H1 (cell line): ENCODE measurements around the gene USP37. TPM values are rescaled to one million over a fixed set of nuclear protein-coding genes. Genes with fewer than 3 reads are reported as not detected.

Experiments used
- CTCF ChIA-PET: fragments of 300-600 bp; sonication (Branson Sonifier 250); formaldehyde crosslinking; loops from one replicate; lab custom pipeline; 2021; ENCODE audit not compliant: partially characterized antibody; lab: Charles Lee
- POLR2A ChIA-PET: fragments of 300-600 bp; sonication (Branson Sonifier 250); formaldehyde crosslinking; loops from one replicate; lab custom pipeline; 2021; ENCODE audit warnings: inconsistent platforms; ENCODE audit not compliant: partially characterized antibody; lab: Charles Lee
- DNase-seq, 2 experiments: peaks; one replicate each; pipeline versions ENCODE4 v3.0.0 to v3.0.0-alpha.2; 2010 to 2022; ENCODE audit warnings: low spot score in 2 of 2, low read depth in 1 of 2, mixed read lengths in 1 of 2
- FAIRE-seq: peaks from 2 replicates; lab custom pipeline; 2011; peaks lifted over from hg19 to GRCh38; lab: Jason Lieb, UNC
- H2AFZ ChIP-seq: 2 replicates; pipeline ENCODE4 v1.8.1; 2012; ENCODE audit warnings: low read length, inconsistent platforms
- H2AK5ac ChIP-seq: 2 replicates; pipeline ENCODE4 v1.6.1; 2013; ENCODE audit warnings: low read depth, low read length
- H2BK120ac ChIP-seq: replicated peaks from 2 replicates; pipeline ENCODE3; 2013; ENCODE audit warnings: low read depth, low read length, inconsistent platforms
- H2BK12ac ChIP-seq: 2 replicates; pipeline ENCODE4 v1.6.1; 2013; ENCODE audit warnings: low read depth, low read length
- H2BK15ac ChIP-seq: 2 replicates; pipeline ENCODE4 v1.6.1; 2013; ENCODE audit warnings: low read length
- H2BK20ac ChIP-seq: 2 replicates; pipeline ENCODE4 v1.6.1; 2013; ENCODE audit warnings: low read length
- H2BK5ac ChIP-seq: 2 replicates; pipeline ENCODE4 v1.6.1; 2013; ENCODE audit warnings: low read depth, low read length
- H3K14ac ChIP-seq: 2 replicates; pipeline ENCODE4 v1.6.1; 2013; ENCODE audit warnings: inconsistent platforms; ENCODE audit not compliant: insufficient read length
- H3K18ac ChIP-seq: 2 replicates; pipeline ENCODE4 v1.6.1; 2013; ENCODE audit warnings: low read length; ENCODE audit errors: extremely low read depth
- H3K23ac ChIP-seq: 2 replicates; pipeline ENCODE4 v1.6.1; 2013; ENCODE audit warnings: inconsistent platforms; ENCODE audit not compliant: insufficient read length
- H3K23me2 ChIP-seq: 2 replicates; pipeline ENCODE4 v1.6.1; 2013; ENCODE audit warnings: low read depth, low read length
- H3K27ac ChIP-seq: 2 replicates; pipeline ENCODE4 v1.6.1; 2011; ENCODE audit warnings: low read depth, low read length, inconsistent platforms
- H3K27me3 ChIP-seq, 4 experiments: replicated peaks in 1 of 4; 1 replicate in 1 of 4; 2 replicates in 3 of 4; pipeline versions ENCODE4 v1.6.1 to v1.8.1; 2011 to 2013; ENCODE audit warnings: low read length in 3 of 4, mild to moderate bottlenecking in 3 of 4, inconsistent platforms in 2 of 4, mixed read lengths in 2 of 4, moderate library complexity in 1 of 4; ENCODE audit not compliant: control insufficient read depth in 3 of 4, insufficient read depth in 3 of 4; ENCODE audit errors: extremely low read depth in 1 of 4
- H3K36me3 ChIP-seq, 4 experiments: 2 replicates each; pipeline versions ENCODE4 v1.6.1 to v1.8.1; 2011 to 2013; ENCODE audit warnings: mild to moderate bottlenecking in 4 of 4, low read length in 3 of 4, moderate library complexity in 2 of 4, control low read depth in 1 of 4, inconsistent platforms in 1 of 4; ENCODE audit not compliant: insufficient read depth in 4 of 4, control insufficient read depth in 2 of 4
- H3K4ac ChIP-seq: replicated peaks from 2 replicates; pipeline ENCODE3; 2013; ENCODE audit warnings: low read length, low read depth, mixed read lengths, inconsistent platforms; ENCODE audit not compliant: insufficient read length
- H3K4me1 ChIP-seq, 4 experiments: replicated peaks in 1 of 4; 1 replicate in 1 of 4; 2 replicates in 3 of 4; pipeline versions ENCODE4 v1.6.1 to v1.8.1; 2011 to 2013; ENCODE audit warnings: low read length in 3 of 4, inconsistent platforms in 2 of 4, mixed read lengths in 1 of 4; ENCODE audit not compliant: insufficient read depth in 4 of 4, control insufficient read depth in 3 of 4
- H3K4me2 ChIP-seq, 2 experiments: 2 replicates each; pipeline versions ENCODE4 v1.6.1 to v1.8.1; 2011 to 2013; ENCODE audit warnings: low read depth in 2 of 2, low read length in 2 of 2, control low read depth in 1 of 2, inconsistent platforms in 1 of 2, mild to moderate bottlenecking in 1 of 2; ENCODE audit not compliant: insufficient read depth in 1 of 2
- H3K4me3 ChIP-seq, 4 experiments: fragments of 200-600, 300-600 bp in 1 of 4; sonication (generic), shearing (Covaris generic), sonication (Bioruptor Twin) in 1 of 4; 2 replicates each; pipeline versions ENCODE4 v1.5.1 to v1.8.1; 2011 to 2016; ENCODE audit warnings: low read length in 4 of 4, low read depth in 3 of 4, control low read depth in 2 of 4, inconsistent platforms in 2 of 4, mild to moderate bottlenecking in 2 of 4, mixed read lengths in 1 of 4, moderate library complexity in 1 of 4; ENCODE audit not compliant: insufficient read depth in 2 of 4; ENCODE audit errors: extremely low read depth in 1 of 4
- H3K56ac ChIP-seq: replicated peaks from 2 replicates; pipeline ENCODE3; 2013; ENCODE audit warnings: low read depth, mild to moderate bottlenecking, mixed read lengths, low read length, inconsistent platforms; ENCODE audit not compliant: insufficient read length
- H3K79me1 ChIP-seq: 2 replicates; pipeline ENCODE4 v1.6.1; 2013; ENCODE audit warnings: low read depth, low read length, control low read depth
- H3K79me2 ChIP-seq, 2 experiments: 2 replicates each; pipeline versions ENCODE4 v1.6.1 to v1.8.1; 2012 to 2013; ENCODE audit warnings: low read length in 2 of 2, mild to moderate bottlenecking in 2 of 2, inconsistent platforms in 1 of 2; ENCODE audit not compliant: insufficient read depth in 2 of 2, control insufficient read depth in 1 of 2
- H3K9ac ChIP-seq, 4 experiments: replicated peaks in 1 of 4; 1 replicate in 1 of 4; 2 replicates in 3 of 4; pipeline versions ENCODE4 v1.6.1 to v1.8.1; 2011 to 2013; ENCODE audit warnings: low read depth in 3 of 4, low read length in 3 of 4, control low read depth in 2 of 4, mild to moderate bottlenecking in 2 of 4, moderate library complexity in 2 of 4, inconsistent platforms in 1 of 4; ENCODE audit errors: extremely low read depth in 1 of 4
- H3K9me3 ChIP-seq, 2 experiments: 2 replicates each; pipeline versions ENCODE4 v1.6.1 to v1.8.1; 2012 to 2013; ENCODE audit warnings: mild to moderate bottlenecking in 2 of 2, moderate library complexity in 2 of 2, control low read depth in 1 of 2, inconsistent platforms in 1 of 2, low read depth in 1 of 2, low read length in 1 of 2, mixed read lengths in 1 of 2; ENCODE audit not compliant: insufficient read depth in 2 of 2
- H4K20me1 ChIP-seq, 2 experiments: replicated peaks in 1 of 2; 2 replicates each; pipeline versions ENCODE3 to v1.8.1; 2011 to 2013; ENCODE audit warnings: inconsistent platforms in 2 of 2, low read length in 2 of 2, mild to moderate bottlenecking in 1 of 2; ENCODE audit not compliant: insufficient read depth in 2 of 2, control insufficient read depth in 1 of 2
- H4K5ac ChIP-seq: 2 replicates; pipeline ENCODE4 v1.6.1; 2013; ENCODE audit warnings: low read length, low read depth, mixed read lengths, inconsistent platforms; ENCODE audit not compliant: insufficient read length
- H4K8ac ChIP-seq: 2 replicates; pipeline ENCODE4 v1.8.0; 2013; ENCODE audit warnings: mild to moderate bottlenecking, moderate library complexity, low read length, inconsistent platforms; ENCODE audit not compliant: insufficient read depth; ENCODE audit errors: extremely low read depth
- H4K91ac ChIP-seq: replicated peaks from 2 replicates; pipeline ENCODE3; 2013; ENCODE audit warnings: low read length, mixed read lengths, inconsistent platforms; ENCODE audit not compliant: insufficient read length
- ASH2L ChIP-seq: fragments of 200-600, 300-600 bp; sonication (generic); IDR thresholded peaks from one replicate; pipeline ENCODE4 v1.7.1; 2017; ENCODE audit warnings: low read length
- BCL11A ChIP-seq, 2 experiments: IDR thresholded peaks; one replicate each; pipeline ENCODE4 v1.6.1; 2011; ENCODE audit warnings: low read depth in 2 of 2, low read length in 2 of 2, mild to moderate bottlenecking in 2 of 2
- CBX5 ChIP-seq: fragments of 300-800, 300-1000 bp; sonication (generic); IDR thresholded peaks from 2 replicates; pipeline ENCODE4 v1.7.1; 2016; ENCODE audit warnings: antibody characterized with exemption, low read length, low read depth
- CEBPB ChIP-seq: IDR thresholded peaks from 2 replicates; pipeline ENCODE4 v1.6.1; 2012; ENCODE audit warnings: low read depth, low read length
- EZH2 ChIP-seq: fragments of 200-600 bp; sonication (generic); IDR thresholded peaks from 2 replicates; pipeline ENCODE4 v1.7.1; 2012; ENCODE audit warnings: low read depth, mild to moderate bottlenecking, moderate library complexity, low read length, inconsistent platforms; ENCODE audit not compliant: severe bottlenecking
- NRF1 ChIP-seq: IDR thresholded peaks from 2 replicates; pipeline ENCODE4 v1.6.1; 2011; ENCODE audit warnings: mild to moderate bottlenecking, low read depth, low read length, improper control_type of control experiment
- SP4 ChIP-seq: IDR thresholded peaks from 2 replicates; pipeline ENCODE4 v1.6.1; 2012; ENCODE audit warnings: low read length, inconsistent platforms
- ZNF274 ChIP-seq: IDR thresholded peaks from 2 replicates; pipeline ENCODE4 v1.7.0; 2012; ENCODE audit warnings: low read length, borderline replicate concordance; ENCODE audit errors: extremely low read depth
- whole genome bisulfite sequencing, 2 experiments: shearing (Covaris generic) in 1 of 2; methylation state at CpG; one replicate each; pipeline versions ENCODE4 v1.1.6 to v1.1.7; 2013 to 2015; ENCODE audit warnings: low lambda C conversion rate in 2 of 2, mixed read lengths in 2 of 2, inconsistent platforms in 1 of 2, low coverage in 1 of 2, missing lambda C conversion rate in 1 of 2; ENCODE audit not compliant: insufficient replicate concordance in 2 of 2, insufficient coverage in 1 of 2, insufficient read length in 1 of 2; ENCODE audit errors: extremely low coverage in 1 of 2, missing lambda C conversion rate in 1 of 2; 5-methylcytosine and 5-hydroxymethylcytosine counted together
- polyA plus RNA-seq, 7 experiments: library from polyadenylated mRNA; depleted of rRNA in 3 of 7; stranded (reverse) in 5 of 7; unstranded in 2 of 7; fragments of >200 nt in 5 of 7; fragments of 200-250 nt in 2 of 7; gene quantifications; 1 replicate in 5 of 7; 2 replicates in 1 of 7; 4 replicates in 1 of 7; pipeline versions ENCODE4 v1.2.1 to v1.2.3, GENCODE V29; 2011 to 2013; ENCODE audit warnings: missing spikeins in 2 of 7, mixed read lengths in 2 of 7
- total RNA-seq: library from RNA; stranded (reverse); fragmentation: NEBNext Ultra II Directional; extraction: Animal tissue kit (Norgen Biotek cat#: 25700); gene quantifications from 2 replicates; pipeline ENCODE4 v1.2.1, GENCODE V29; 2021
- TF ChIP-seq, protein P1 (sequence below): IDR thresholded peaks from 2 replicates; pipeline ENCODE4 v1.6.1; 2012; ENCODE audit warnings: inconsistent platforms
- TF ChIP-seq, protein P2 (sequence below): IDR thresholded peaks from 2 replicates; pipeline ENCODE4 v1.6.1; 2012; ENCODE audit warnings: low read length, inconsistent platforms

Gene USP37
- total and polyA plus RNA-seq, 2 of the 8 experiments (the other 6 are each of a cell fraction or from before 2014, with no cell fraction given), result 3.8 to 29.1 TPM

DNA sequence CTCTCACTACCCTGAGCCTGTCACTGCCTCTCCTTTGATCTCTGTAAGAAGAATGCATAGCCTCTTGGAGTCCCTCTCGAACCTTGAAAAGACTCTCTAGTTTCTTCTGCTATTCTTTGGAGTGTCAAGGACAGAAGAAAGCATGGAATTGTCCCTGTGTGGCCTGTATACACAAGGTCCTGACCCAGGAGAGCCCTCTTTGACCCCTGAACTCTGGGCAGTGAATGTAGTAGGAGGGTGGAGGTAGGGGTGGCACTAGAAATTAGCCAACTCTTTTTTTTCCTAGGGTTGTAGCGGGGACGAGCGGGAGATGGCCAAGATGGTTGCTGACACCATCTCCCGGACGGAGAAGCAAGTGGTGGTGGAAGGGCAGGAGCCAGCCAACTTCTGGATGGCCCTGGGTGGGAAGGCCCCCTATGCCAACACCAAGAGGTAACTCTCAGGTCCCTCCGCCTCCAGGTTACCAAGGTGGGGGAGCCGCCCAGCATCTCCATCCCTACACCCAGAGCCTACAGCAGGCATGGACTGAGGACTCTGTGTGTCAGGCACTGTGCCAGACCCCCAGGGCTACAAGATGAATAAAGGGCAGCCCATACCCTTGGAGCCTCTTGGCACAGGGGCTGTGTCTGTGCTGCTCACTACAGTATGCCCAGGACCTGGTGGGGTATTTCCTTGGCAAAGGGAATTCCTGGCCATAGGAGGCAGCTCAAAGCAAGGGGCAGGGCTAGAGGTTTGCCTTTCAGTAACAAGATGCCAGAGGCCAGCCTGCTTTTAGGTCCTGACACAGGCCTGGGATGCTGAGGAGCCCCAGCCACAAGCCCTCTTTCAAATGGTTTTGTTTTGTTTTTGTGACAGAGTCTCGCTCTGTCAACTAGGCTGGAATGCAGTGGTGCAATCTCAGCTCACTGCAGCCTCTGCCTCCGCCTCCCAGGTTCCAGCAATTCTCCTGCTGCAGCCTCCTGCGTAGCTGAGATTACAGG is 132.9 kb downstream of the USP37 start:
- WGBS, 2 experiments, result 88% methylated on average over 11 of the region's 11 CpGs; no CpG with 5 or more reads in 1 of the 2 experiments
- H2BK15ac ChIP-seq, result no peak overlapping the region
- no peak overlapping the region for H2AFZ ChIP-seq
- H4K91ac ChIP-seq, result no peak overlapping the region
- no peak overlapping the region for H3K14ac ChIP-seq
- H3K9ac ChIP-seq, result no peak overlapping the region
- no peak overlapping the region for H2AK5ac ChIP-seq
- no peak overlapping the region for H3K4ac ChIP-seq
- H3K4me3 ChIP-seq, result no peak overlapping the region
- no peaks in the 10 kb centered on the region for H3K9me3 ChIP-seq
- no peak overlapping the region for H4K8ac ChIP-seq
- H3K18ac ChIP-seq, result no peak overlapping the region
- no peak for FAIRE-seq
- no peak overlapping the region for H2BK5ac ChIP-seq
- no peaks in the 10 kb centered on the region for H3K23me2 ChIP-seq
- H4K20me1 ChIP-seq, result no peaks in the 10 kb centered on the region
- no peak for DNase-seq
- no peaks in the 10 kb centered on the region for H3K4me1 ChIP-seq
- no peak overlapping the region for H3K56ac ChIP-seq
- H3K23ac ChIP-seq, result no peak overlapping the region
- H2BK120ac ChIP-seq, result no peak overlapping the region
- ChIA-PET POLR2A (interaction anchor here (0.6 to 0.7 kb wide), 2 partner anchors 168 to 194 kb away, joined by 3 read pairs; no protein-coding TSS in a partner anchor), CTCF (no interaction called here)
- no peak overlapping the region for H3K4me2 ChIP-seq
- H2BK12ac ChIP-seq, result no peak overlapping the region
- no peaks in the 10 kb centered on the region for H3K79me2 ChIP-seq
- H3K36me3 ChIP-seq, result no peaks in the 10 kb centered on the region; a peak in 1 of 8 replicates
- no peak overlapping the region for H3K27ac ChIP-seq
- H2BK20ac ChIP-seq, result no peak overlapping the region
- no peaks in the 10 kb centered on the region for H3K27me3 ChIP-seq
- H3K79me1 ChIP-seq, result no peaks in the 10 kb centered on the region
- H4K5ac ChIP-seq, result no peak overlapping the region
- TF ChIP-seq SP4 (no peak), BCL11A (IDR thresholded peaks at IDR 0.05; ENCODE audit: low read depth in 2 of 2, low read length in 2 of 2) (no peak), CBX5 (no peak), ASH2L (no peak), CEBPB (no peak), NRF1 (no peak), ZNF274 (no peak), EZH2 (no peak)
- TF ChIP-seq, protein P1, sequence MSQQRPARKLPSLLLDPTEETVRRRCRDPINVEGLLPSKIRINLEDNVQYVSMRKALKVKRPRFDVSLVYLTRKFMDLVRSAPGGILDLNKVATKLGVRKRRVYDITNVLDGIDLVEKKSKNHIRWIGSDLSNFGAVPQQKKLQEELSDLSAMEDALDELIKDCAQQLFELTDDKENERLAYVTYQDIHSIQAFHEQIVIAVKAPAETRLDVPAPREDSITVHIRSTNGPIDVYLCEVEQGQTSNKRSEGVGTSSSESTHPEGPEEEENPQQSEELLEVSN, result no peak
- TF ChIP-seq, protein P2, sequence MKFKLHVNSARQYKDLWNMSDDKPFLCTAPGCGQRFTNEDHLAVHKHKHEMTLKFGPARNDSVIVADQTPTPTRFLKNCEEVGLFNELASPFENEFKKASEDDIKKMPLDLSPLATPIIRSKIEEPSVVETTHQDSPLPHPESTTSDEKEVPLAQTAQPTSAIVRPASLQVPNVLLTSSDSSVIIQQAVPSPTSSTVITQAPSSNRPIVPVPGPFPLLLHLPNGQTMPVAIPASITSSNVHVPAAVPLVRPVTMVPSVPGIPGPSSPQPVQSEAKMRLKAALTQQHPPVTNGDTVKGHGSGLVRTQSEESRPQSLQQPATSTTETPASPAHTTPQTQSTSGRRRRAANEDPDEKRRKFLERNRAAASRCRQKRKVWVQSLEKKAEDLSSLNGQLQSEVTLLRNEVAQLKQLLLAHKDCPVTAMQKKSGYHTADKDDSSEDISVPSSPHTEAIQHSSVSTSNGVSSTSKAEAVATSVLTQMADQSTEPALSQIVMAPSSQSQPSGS, result no peak
